K562 (cell line): Measurements from ENCODE around the gene FASTK. TPM values are rescaled to one million over a fixed set of nuclear protein-coding genes. Genes with fewer than 3 reads are reported as not detected.

Experiments
- ADNP ChIP-seq: fragments of 200-800 bp; sonication (Bioruptor generic); IDR thresholded peaks from 2 replicates; pipeline ENCODE4 v1.6.1; 2016; ENCODE audit warnings: missing genetic modification characterization, missing compliant biosample characterization
- BRF2 ChIP-seq: IDR thresholded peaks from 3 replicates; pipeline ENCODE4 v1.6.1; 2011; ENCODE audit warnings: borderline replicate concordance, mild to moderate bottlenecking; ENCODE audit not compliant: insufficient read length, insufficient read depth
- CBX1 ChIP-seq: sonication (generic); IDR thresholded peaks from 2 replicates; pipeline ENCODE4 v1.6.1; 2016; ENCODE audit warnings: antibody characterized with exemption, low read depth, mild to moderate bottlenecking
- CHD1 ChIP-seq: fragments of 200-600 bp; sonication (generic); IDR thresholded peaks from one replicate; pipeline ENCODE4 v1.6.1; 2012; ENCODE audit warnings: mild to moderate bottlenecking, moderate library complexity, low read length, inconsistent platforms
- GTF2A2 ChIP-seq: IDR thresholded peaks from 2 replicates; pipeline ENCODE4 v1.6.1; 2016; ENCODE audit warnings: mild to moderate bottlenecking, missing genetic modification characterization, missing compliant biosample characterization
- ILK ChIP-seq: fragments of 450-650 bp; IDR thresholded peaks from 2 replicates; pipeline ENCODE4 v1.6.1; 2016; ENCODE audit warnings: missing genetic modification characterization, low read depth, mild to moderate bottlenecking, missing compliant biosample characterization, moderate library complexity, borderline replicate concordance
- NR3C1 ChIP-seq: sonication (generic); formaldehyde crosslinking; IDR thresholded peaks from 2 replicates; pipeline ENCODE4 v1.8.1; 2022; ENCODE audit warnings: missing genetic modification reagents
- PHB ChIP-seq: fragments of 250-450 bp; sonication (Bioruptor Pico); IDR thresholded peaks from 2 replicates; pipeline ENCODE4 v1.5.0; 2021
- PHF20 ChIP-seq: fragments of 450-650 bp; IDR thresholded peaks from 2 replicates; pipeline ENCODE4 v1.6.1; 2018; ENCODE audit not compliant: partially characterized antibody
- RBM15 ChIP-seq: fragments of 200-400 bp; formaldehyde crosslinking; IDR thresholded peaks from 2 replicates; pipeline ENCODE4 v1.6.1; 2018; ENCODE audit warnings: mild to moderate bottlenecking, low read length, moderate library complexity; ENCODE audit not compliant: insufficient read depth
- TEAD4 ChIP-seq, 2 experiments: sonication (generic) in 1 of 2; formaldehyde crosslinking in 1 of 2; IDR thresholded peaks; 2 replicates each; pipeline versions ENCODE4 v1.6.1 to v1.8.0; 2012 to 2022; ENCODE audit warnings: borderline replicate concordance in 1 of 2, inconsistent platforms in 1 of 2, low read length in 1 of 2, mild to moderate bottlenecking in 1 of 2, missing genetic modification reagents in 1 of 2
- ZBTB43 ChIP-seq: sonication (generic); formaldehyde crosslinking; IDR thresholded peaks from 2 replicates; pipeline ENCODE4 v1.8.0; 2023; ENCODE audit warnings: mild to moderate bottlenecking, missing genetic modification reagents
- ZBTB5 ChIP-seq: fragments of 450-650 bp; IDR thresholded peaks from 2 replicates; pipeline ENCODE4 v1.6.1; 2017; ENCODE audit warnings: antibody characterized with exemption
- ZNF3 ChIP-seq: fragments of 250-450 bp; sonication (Bioruptor Pico); IDR thresholded peaks from 2 replicates; pipeline ENCODE4 v1.5.0; 2021; ENCODE audit warnings: mild to moderate bottlenecking, moderate library complexity
- ZNF507 ChIP-seq: conservative IDR thresholded peaks from 2 replicates; pipeline ENCODE4 v1.6.1; 2017; ENCODE audit warnings: missing genetic modification characterization, missing compliant biosample characterization
- ZNF77 ChIP-seq: fragments of 250-450 bp; sonication (Bioruptor Pico); IDR thresholded peaks from 2 replicates; pipeline ENCODE4 v1.5.0; 2020
- polyA plus RNA-seq, 8 experiments: library from polyadenylated mRNA; depleted of rRNA in 4 of 8; stranded (reverse) in 5 of 8; unstranded in 3 of 8; fragments of >200 nt; fragmentation: Nextera tagmentation in 2 of 8; fragmentation: Illumina TruSeq in 1 of 8; extraction: Ambion mirVana in 2 of 8; extraction: Trizol in 1 of 8; gene quantifications; 2 replicates each; pipeline versions ENCODE4 v1.2.1 to v1.2.3, GENCODE V29; 2011 to 2014; ENCODE audit warnings: inconsistent platforms in 1 of 8, missing spikeins in 1 of 8
- total RNA-seq, 7 experiments: library from RNA; depleted of rRNA in 6 of 7; stranded (reverse); fragments of >200 nt in 6 of 7; fragmentation: Illumina TruSeq in 2 of 7; extraction: Trizol in 2 of 7; gene quantifications; 2 replicates each; pipeline versions ENCODE4 v1.2.1 to v1.2.3, GENCODE V29; 2011 to 2021; ENCODE audit warnings: low replicate concordance in 1 of 7
- TF ChIP-seq, protein P1 (sequence below): fragments of 450-650 bp; IDR thresholded peaks from 2 replicates; pipeline ENCODE4 v1.6.1; 2017; ENCODE audit warnings: mild to moderate bottlenecking, moderate library complexity
- TF ChIP-seq, protein P2 (sequence below): sonication (generic); formaldehyde crosslinking; IDR thresholded peaks from 2 replicates; pipeline ENCODE4 v1.8.1; 2023; ENCODE audit warnings: mild to moderate bottlenecking, missing genetic modification reagents, moderate library complexity

The FASTK gene
- total and polyA plus RNA-seq, 9 of the 15 experiments (the other 6 are each of a cell fraction or from before 2014, with no cell fraction given): 0.51 to 150 (median 48.2) TPM

GRCh38 chr7:151085691-151086620 is 5.3 kb upstream of the FASTK start, which contains the start of gene AGAP3 (continued):
- peak; percentile 49 for TF ChIP-seq CHD1
- TF ChIP-seq PHB (CRISPR knock-in tag): peak; percentile 90
- TF ChIP-seq ZBTB5: no peak
- TF ChIP-seq, protein P1, sequence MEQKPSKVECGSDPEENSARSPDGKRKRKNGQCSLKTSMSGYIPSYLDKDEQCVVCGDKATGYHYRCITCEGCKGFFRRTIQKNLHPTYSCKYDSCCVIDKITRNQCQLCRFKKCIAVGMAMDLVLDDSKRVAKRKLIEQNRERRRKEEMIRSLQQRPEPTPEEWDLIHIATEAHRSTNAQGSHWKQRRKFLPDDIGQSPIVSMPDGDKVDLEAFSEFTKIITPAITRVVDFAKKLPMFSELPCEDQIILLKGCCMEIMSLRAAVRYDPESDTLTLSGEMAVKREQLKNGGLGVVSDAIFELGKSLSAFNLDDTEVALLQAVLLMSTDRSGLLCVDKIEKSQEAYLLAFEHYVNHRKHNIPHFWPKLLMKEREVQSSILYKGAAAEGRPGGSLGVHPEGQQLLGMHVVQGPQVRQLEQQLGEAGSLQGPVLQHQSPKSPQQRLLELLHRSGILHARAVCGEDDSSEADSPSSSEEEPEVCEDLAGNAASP: no peak
- TF ChIP-seq ZNF3: no peak
- TF ChIP-seq ZBTB43: no peak
- TF ChIP-seq NR3C1 (CRISPR knock-in tag): no peak
- no peak for TF ChIP-seq ADNP (tag)
- TF ChIP-seq BRF2: no peak
- TF ChIP-seq RBM15: no peak
- TF ChIP-seq PHF20: peak; percentile 77
- TF ChIP-seq GTF2A2 (tag): no peak
- TF ChIP-seq, protein P2, sequence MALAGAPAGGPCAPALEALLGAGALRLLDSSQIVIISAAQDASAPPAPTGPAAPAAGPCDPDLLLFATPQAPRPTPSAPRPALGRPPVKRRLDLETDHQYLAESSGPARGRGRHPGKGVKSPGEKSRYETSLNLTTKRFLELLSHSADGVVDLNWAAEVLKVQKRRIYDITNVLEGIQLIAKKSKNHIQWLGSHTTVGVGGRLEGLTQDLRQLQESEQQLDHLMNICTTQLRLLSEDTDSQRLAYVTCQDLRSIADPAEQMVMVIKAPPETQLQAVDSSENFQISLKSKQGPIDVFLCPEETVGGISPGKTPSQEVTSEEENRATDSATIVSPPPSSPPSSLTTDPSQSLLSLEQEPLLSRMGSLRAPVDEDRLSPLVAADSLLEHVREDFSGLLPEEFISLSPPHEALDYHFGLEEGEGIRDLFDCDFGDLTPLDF (CRISPR knock-in tag): no peak
- no peak for TF ChIP-seq ILK (tag)
- 0 out of 2 replicates have a peak, but pooled peaks have one; percentile 46 for TF ChIP-seq CBX1
- no peak for TF ChIP-seq ZNF507 (tag)
- no peak for TF ChIP-seq ZNF77 (CRISPR knock-in tag)
- no peak for TF ChIP-seq TEAD4 (IDR thresholded peaks at IDR 0.05; ENCODE audit: low read length)
- no peak for TF ChIP-seq TEAD4 (CRISPR knock-in tag; IDR thresholded peaks at IDR 0.05; ENCODE audit: borderline replicate concordance)
